WTC11 (cell line): ENCODE data around the gene TMEM52B.

Experiments
- HMGA2 ChIP-seq: fragments of 250-450 bp; sonication (Bioruptor Pico); IDR thresholded peaks from 2 replicates; pipeline ENCODE4 v1.4.0; 2021; ENCODE audit warnings: mild to moderate bottlenecking, moderate library complexity
- ZNF263 ChIP-seq: sonication (generic); formaldehyde crosslinking; IDR thresholded peaks from 2 replicates; pipeline ENCODE4 v1.8.1; 2022; ENCODE audit warnings: low read depth, mild to moderate bottlenecking, moderate library complexity, missing genetic modification reagents
- TF ChIP-seq, protein P1 (sequence below): sonication (generic); formaldehyde crosslinking; IDR thresholded peaks from 2 replicates; pipeline ENCODE4 v1.8.1; 2023; ENCODE audit warnings: mild to moderate bottlenecking, missing genetic modification reagents, borderline replicate concordance
- TF ChIP-seq, protein P2 (sequence below): fragments of 200-600 bp; IDR thresholded peaks from 2 replicates; pipeline ENCODE4 v1.8.0; 2022; ENCODE audit warnings: antibody characterized with exemption

DNA sequence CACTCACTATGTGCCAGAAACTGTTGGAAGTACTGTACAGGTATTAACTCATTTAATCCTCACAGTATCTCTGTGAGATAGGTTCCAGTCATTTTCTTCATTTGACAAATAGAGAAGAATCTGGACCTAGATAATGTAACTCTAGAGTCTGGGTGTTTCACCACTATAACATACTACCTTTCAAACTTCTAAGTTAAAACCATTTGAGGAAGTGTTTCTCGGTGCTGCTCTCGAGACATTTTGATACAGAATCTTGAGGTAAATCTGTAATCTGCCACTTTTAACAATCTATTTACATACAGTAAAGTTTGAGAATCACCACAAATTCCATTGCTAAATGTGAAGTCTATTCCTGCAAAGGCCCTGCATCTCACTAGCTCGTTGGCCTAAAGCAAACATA, 15.7 kb upstream of the TMEM52B start:
- no peak for TF ChIP-seq ZNF263
- TF ChIP-seq HMGA2 (CRISPR knock-in tag): no peak
- TF ChIP-seq, protein P1, sequence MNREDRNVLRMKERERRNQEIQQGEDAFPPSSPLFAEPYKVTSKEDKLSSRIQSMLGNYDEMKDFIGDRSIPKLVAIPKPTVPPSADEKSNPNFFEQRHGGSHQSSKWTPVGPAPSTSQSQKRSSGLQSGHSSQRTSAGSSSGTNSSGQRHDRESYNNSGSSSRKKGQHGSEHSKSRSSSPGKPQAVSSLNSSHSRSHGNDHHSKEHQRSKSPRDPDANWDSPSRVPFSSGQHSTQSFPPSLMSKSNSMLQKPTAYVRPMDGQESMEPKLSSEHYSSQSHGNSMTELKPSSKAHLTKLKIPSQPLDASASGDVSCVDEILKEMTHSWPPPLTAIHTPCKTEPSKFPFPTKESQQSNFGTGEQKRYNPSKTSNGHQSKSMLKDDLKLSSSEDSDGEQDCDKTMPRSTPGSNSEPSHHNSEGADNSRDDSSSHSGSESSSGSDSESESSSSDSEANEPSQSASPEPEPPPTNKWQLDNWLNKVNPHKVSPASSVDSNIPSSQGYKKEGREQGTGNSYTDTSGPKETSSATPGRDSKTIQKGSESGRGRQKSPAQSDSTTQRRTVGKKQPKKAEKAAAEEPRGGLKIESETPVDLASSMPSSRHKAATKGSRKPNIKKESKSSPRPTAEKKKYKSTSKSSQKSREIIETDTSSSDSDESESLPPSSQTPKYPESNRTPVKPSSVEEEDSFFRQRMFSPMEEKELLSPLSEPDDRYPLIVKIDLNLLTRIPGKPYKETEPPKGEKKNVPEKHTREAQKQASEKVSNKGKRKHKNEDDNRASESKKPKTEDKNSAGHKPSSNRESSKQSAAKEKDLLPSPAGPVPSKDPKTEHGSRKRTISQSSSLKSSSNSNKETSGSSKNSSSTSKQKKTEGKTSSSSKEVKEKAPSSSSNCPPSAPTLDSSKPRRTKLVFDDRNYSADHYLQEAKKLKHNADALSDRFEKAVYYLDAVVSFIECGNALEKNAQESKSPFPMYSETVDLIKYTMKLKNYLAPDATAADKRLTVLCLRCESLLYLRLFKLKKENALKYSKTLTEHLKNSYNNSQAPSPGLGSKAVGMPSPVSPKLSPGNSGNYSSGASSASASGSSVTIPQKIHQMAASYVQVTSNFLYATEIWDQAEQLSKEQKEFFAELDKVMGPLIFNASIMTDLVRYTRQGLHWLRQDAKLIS (CRISPR knock-in tag): no peak
- TF ChIP-seq, protein P2, sequence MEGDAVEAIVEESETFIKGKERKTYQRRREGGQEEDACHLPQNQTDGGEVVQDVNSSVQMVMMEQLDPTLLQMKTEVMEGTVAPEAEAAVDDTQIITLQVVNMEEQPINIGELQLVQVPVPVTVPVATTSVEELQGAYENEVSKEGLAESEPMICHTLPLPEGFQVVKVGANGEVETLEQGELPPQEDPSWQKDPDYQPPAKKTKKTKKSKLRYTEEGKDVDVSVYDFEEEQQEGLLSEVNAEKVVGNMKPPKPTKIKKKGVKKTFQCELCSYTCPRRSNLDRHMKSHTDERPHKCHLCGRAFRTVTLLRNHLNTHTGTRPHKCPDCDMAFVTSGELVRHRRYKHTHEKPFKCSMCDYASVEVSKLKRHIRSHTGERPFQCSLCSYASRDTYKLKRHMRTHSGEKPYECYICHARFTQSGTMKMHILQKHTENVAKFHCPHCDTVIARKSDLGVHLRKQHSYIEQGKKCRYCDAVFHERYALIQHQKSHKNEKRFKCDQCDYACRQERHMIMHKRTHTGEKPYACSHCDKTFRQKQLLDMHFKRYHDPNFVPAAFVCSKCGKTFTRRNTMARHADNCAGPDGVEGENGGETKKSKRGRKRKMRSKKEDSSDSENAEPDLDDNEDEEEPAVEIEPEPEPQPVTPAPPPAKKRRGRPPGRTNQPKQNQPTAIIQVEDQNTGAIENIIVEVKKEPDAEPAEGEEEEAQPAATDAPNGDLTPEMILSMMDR: no peak
